ENCODE results near the gene TRIM34.

- TF ChIP-seq POLR2A (IDR thresholded peaks at IDR 0.05) (no peak), CTCF (IDR thresholded peaks at IDR 0.05) (no peak), POLR2AphosphoS5 (IDR thresholded peaks at IDR 0.05) (no peak)
Observed at GRCh38 chr11:5666402-5666793, 41.6 kb downstream of the TRIM34 start.

Measured in transverse colon (tissue), 4 donors.